Measurements from ENCODE around the gene EVL.

DNA sequence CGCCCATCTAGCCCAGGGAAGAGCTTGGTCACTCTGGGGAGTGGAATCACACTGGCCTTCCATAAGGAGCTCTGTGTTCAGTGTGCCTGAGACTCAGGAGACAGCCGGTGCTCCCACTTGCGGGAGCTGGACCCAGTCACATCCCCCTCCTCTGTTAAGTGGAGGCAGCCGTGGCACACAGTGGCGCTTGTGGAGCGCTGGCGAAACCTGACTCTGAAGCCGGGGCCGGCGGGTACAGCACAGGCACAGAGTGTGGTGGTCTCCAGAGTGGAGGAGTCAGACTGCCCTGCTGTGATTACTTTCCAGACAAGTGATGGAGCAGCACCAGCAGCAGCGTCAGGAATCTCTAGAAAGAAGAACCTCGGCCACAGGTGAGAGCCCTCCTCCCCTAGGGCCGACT, 61.2 kb downstream of the EVL start:
- TF ChIP-seq, protein P1, sequence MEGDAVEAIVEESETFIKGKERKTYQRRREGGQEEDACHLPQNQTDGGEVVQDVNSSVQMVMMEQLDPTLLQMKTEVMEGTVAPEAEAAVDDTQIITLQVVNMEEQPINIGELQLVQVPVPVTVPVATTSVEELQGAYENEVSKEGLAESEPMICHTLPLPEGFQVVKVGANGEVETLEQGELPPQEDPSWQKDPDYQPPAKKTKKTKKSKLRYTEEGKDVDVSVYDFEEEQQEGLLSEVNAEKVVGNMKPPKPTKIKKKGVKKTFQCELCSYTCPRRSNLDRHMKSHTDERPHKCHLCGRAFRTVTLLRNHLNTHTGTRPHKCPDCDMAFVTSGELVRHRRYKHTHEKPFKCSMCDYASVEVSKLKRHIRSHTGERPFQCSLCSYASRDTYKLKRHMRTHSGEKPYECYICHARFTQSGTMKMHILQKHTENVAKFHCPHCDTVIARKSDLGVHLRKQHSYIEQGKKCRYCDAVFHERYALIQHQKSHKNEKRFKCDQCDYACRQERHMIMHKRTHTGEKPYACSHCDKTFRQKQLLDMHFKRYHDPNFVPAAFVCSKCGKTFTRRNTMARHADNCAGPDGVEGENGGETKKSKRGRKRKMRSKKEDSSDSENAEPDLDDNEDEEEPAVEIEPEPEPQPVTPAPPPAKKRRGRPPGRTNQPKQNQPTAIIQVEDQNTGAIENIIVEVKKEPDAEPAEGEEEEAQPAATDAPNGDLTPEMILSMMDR (IDR thresholded peaks at IDR 0.05) = no peak
- no peak for TF ChIP-seq POLR2A (IDR thresholded peaks at IDR 0.05)
- TF ChIP-seq EP300 (IDR thresholded peaks at IDR 0.05; ENCODE audit: low read depth) = no peak
- no peak for TF ChIP-seq POLR2AphosphoS5 (IDR thresholded peaks at IDR 0.05)
